SK-N-DZ (cell line): Measurements from ENCODE around the gene FERMT1.
"Not testable (repeated sequence)": the region's sequence is repeated elsewhere in the genome, so short reads cannot be mapped to it uniquely, and the experiment has no call there.

Experiments
- DNase-seq: peaks from one replicate; pipeline ENCODE4 v3.0.0-alpha.2; 2015; ENCODE audit warnings: low spot score

FERMT1 gene

DNA sequence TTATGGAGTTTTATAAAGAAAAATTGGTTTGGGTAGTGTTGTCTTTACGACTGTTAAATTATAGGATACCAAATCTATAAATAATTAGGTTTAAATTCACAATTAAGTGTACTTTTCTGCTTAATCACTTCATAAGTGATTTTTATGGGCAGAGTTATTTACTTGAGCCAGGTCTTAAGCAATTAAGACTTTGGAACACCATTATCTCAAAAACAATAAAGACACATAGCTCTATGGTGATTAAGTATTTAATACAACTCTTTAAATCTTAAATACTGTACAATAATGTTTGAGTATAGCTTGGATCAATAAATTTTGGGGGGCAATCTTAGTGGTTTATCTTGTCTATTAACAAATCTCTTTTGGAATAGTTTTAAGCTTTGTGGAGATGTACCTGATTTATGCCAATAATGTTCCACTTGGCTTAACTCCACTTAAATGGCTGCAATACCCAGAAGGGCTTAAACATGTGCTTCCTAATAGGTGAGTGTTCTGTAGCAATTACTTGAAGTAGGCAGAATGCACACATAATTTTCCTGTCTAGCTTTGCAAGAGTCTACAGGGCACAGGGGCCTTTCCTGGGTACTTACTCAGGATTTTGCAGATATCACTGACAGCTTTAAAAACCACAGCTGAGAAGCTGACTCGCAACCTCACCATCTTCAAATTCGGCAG, 7.5 kb downstream of the FERMT1 start:
- DNase-seq = no peak

DNA sequence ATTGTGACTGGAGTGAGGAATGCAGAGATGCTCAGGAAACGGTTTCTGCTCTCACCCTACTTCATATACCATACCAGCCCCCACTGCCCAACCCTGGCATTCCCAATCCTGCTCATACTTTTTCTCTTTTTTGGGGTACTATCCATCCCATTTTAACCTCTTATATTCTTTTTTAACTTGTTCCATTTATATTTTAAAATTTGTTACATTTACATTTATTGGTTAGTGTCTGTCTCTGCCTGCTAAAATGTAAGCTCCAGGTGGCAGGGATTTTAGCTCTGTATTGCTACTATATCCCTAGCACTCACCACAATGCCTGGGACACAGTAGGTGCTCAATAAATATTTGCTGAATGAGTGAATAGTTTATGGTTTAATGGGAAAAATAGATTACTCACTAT, 8.1 kb downstream of the FERMT1 start:
- DNase-seq = no peak

DNA sequence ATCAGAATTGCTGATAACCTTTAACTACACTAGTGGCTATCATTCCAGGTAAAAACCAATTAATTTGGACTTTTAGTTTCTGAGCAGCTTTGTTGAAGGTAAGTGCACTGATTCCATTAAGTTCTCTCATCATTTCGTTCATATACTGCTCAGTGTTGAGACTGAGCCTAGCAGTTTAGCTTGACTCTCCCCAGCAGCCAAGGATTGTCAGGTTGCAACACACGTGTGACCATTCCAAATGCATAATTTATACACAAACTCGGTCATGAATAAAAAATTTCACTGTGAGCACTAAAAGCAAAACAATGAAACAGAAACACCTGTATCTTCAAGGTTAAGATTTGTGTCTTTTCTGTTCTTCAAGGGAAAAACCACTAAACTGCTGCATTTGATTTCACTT, 8.9 kb downstream of the FERMT1 start:
- no peak for DNase-seq

DNA sequence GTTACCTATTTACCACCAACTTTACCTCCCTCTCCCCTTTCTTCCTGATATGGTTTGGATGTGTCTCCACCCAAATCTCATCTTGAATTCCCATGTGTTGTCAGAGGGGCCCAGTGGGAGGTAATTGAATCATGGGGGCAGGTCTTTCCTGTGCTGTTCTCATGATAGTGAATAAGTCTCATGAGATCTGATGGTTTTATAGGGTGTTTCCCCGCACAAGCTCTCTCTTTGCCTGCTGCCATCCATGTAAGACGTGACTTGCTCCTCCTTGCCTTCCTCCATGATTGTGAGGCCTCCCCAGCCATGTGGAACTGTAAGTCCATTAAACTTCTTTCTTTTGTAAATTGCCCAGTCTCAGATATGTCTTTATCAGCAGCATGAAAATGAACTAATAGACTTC, 9.9 kb downstream of the FERMT1 start:
- DNase-seq = not testable (repeated sequence)

DNA sequence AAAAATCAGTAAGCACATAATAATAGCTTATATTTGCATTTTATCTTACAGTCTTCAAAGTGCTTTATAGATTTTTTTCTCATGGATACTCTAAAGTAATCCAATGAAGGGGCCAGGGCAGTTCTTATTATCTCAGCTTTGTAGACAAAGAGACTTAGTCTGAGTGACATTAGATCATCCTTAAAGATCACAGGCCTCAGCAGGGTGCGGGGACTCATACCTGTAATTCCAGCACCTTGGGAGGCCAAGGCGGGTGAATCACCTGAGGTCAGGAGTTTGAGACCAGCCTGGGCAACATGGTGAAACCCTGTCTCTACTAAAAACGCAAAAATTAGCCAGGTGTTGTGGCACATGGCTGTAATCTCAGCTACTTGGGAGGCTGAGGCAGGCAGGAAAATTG, 14.5 kb downstream of the FERMT1 start:
- no peak for DNase-seq

DNA sequence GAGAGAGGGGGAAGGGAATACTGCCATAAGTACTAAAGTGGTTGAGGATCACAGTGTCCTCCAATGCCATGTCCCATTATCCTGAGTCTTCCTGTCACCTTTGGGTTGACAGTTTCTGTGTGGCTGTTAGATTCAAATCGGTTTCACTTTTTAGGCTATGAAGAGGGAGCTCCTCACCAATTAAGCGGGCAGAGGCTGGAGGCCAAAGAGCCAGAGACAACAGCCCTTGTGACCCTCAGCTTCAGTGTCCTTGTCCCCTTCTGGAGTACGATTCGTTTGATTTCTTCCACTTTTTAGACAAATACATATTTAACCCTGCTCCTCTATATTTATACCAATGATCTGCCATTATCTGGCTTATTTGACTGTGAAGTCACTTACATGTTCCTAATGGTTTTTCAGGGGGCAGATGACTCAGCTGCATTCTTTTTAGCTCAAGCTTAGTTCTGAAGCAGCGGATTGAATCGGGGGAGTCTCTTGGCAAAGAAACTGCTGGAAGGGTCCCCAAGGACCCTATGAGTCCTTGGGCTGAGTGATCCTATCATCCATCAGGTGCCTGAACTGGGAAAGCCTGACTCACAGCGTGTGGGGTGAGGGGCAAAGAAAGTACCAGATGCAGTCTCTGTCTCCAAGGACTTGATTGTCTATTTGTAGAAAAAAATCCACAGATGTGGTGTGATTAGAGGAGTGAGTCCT, 18.2 kb downstream of the FERMT1 start:
- DNase-seq = no peak

DNA sequence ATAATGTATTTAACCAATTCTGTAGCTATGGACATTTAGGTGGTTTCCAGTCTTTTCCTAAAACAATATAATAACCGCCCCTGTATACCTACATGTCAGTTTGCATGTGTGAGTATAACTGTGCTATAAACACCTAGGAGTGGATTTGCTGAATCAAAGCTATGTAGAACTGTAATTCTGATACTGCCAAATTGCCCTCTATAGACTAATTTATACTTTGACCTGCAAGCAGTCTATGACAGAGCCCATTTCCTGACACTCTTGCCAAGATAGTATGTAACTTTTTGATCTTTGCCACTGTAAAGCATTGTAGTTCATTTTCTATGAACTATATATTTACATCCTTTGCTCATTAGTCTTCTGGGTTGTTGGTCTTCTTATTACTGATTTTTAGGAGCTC, 19.5 kb downstream of the FERMT1 start:
- no peak for DNase-seq

DNA sequence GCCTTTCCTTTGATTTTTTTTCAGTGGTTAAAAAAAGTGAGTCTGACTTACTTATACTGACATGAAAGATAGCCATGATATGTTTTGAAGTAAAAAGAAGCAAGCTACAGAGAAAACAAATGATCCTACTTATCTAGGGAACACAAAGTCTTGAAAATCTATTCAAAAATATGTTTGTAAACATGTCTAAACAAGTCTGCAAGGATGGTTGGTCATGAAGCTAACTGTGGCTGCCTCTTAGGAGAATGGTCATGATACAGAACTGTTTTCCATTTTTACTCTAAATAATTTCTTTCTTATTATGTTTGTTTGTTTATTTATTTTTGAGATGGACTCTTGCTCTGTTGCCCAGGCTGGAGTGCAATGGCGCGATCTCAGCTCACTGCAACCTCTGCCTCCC, 21.5 kb downstream of the FERMT1 start:
- DNase-seq = no peak

DNA sequence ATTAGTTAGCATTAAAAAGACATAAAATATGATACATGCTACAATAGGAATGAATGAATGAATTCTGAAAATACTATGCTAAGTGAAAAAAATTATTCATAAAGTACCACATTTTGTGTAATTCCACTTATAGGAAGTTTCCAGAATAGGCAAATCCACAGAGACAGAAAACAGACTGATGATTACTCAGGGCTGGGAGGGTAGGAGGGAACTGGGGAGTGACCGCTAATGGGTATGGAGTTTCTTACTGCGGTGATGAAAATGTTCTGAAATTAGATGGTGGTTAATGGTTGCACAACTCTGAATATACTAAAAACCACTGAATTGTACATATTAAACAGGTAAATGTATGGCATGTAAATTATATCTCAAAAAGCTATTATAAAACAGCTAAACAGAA, 22.6 kb downstream of the FERMT1 start:
- no peak for DNase-seq

DNA sequence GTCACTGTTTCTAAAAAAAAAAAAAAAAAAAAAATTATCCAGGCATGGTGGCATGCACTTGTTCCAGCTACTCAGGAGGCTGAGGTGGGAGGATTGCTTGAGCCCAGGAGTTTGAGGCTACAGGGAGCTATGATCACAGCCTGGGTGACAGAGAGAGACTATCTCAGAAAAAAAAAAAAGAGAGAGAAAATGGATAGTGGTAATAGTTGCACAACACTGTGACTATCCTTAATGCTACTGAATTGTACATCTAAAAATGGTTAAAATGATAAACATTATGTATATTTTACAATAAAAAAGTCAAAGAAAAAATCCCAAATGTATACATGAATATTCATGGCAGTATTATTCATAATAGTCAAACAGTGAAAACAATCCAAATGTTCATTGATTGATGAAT, 23.0 kb downstream of the FERMT1 start:
- DNase-seq = no peak

DNA sequence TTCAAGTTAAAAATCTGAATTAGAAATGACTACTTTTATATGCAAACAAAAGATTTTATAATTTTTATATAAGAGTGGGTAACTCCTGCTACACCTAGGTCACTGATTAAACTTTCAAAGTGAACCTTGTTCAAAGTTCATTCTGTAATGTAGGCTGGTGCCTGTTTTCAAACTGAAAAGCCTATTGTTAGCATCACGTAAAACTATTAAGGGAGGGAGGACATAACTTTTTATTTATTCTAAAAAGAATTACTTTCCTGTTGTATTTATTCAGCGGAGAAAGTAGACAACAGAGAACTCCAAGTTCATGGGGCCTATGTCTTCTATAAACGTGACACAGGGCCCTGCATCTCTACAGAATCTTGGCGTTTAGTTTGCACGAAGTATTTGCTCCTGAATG, 27.4 kb downstream of the FERMT1 start:
- no peak for DNase-seq

DNA sequence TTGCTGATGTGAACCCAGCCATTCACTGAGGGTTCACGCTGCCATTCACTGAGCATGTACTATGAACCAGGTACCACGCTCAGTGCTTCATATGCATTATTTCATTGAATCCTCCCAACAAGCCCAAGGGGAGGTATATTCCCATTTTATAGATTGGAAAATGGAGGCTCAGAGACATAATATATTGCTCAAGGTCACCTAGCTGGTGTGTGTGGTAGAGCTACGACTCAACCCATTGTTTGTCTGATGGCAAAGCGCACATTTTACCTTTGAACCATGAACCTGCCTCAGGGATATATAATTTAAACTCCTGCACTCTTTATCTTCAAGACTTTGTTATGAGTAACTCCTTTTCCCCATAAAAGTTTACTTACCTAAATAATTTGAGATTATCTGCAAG, 28.3 kb downstream of the FERMT1 start:
- DNase-seq = no peak

DNA sequence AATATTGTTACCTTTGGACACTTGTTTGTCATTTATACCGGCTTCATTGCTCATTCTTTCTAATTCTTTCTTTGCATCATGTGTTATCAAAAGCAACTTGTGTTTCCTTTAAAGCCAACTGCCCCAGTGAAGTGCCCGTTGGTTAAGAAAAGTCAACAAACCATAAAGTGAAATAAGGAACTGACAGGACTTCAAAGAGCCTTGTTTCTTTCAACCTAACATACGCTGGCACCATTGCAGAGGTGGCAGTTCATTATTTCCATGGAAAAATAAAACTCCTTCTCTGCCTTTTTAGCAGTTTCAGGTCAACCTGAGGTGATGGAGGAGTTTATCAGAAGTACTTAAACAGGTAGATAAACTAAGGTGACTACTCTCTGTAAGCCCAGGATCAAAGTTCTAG, 28.8 kb downstream of the FERMT1 start:
- no peak for DNase-seq

DNA sequence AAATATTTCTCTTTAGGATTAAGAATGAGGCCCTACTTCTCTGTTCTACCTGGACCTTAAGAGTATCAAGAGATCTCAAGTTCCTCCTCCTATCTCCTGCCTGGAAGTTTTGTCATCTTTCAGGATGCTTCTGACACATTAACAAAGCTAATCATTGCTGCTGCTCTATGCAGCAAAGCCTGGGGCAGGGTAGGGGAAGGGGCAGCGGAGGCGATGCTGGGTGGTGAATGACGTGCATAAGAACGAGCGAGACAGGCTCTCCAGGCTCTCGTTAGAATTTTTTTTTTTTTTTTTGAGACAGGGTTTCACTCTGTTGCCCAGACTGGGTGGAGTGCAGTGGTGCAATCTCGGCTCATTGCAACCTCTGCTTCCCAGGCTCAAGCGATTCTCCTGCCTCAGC, 31.2 kb downstream of the FERMT1 start:
- DNase-seq = no peak

DNA sequence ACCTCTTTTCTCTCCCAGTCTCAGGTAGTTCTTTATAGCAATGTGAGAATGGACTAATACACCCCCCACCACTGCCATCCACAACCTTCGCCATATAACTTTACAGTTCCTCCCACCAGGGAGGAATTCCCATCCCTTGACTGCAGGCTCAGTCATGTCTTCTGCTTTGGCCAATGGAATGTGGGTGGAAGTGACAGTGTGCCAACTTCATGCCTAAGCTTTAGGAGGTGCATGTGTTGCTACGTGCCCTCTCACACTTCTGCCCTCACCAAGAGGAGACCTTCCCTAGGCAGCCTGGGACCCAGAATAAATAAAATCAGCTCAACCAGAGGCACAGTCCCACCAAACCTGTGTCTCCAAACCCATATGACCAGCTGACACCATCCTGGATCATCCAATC, 36.0 kb downstream of the FERMT1 start:
- no peak for DNase-seq

DNA sequence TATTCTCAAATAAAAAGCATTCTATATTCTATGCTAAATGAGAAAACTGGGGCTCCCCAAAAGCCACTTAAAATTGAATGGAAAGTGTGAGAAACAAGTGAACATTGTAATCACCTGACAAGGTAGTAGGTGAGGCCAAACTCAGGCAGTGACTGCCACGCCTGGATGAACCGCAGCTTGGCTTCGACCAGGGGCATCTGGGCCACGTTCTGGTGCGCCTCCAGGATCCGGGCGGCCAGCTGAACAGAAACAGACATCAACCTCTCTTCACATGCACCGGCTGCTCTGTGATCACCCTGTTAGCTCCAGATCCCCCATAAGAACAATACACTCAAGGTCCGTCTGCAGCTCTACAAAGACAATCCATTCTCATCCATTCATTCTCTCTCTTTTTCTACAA, 38.9 kb downstream of the FERMT1 start:
- DNase-seq = no peak

DNA sequence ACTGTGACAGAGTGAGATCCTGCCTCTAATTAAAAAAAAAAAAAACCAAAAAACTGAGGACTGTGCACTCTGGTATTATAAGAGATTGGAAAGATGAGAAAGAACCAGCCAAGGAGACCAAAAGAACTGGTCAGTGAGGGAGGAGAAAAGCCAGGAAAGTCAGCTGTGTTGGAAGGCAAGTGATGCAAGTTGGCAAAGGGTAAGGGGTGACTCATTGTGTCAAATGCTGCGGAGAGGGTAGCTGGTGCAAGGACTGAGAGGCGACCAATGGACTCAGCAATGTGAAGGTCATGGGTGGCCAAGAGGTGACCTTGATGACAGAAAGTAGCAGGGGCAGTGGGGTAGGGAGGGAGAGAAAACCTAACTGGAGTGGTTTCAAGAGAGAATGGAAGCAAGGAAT, 41.6 kb downstream of the FERMT1 start:
- no peak for DNase-seq

DNA sequence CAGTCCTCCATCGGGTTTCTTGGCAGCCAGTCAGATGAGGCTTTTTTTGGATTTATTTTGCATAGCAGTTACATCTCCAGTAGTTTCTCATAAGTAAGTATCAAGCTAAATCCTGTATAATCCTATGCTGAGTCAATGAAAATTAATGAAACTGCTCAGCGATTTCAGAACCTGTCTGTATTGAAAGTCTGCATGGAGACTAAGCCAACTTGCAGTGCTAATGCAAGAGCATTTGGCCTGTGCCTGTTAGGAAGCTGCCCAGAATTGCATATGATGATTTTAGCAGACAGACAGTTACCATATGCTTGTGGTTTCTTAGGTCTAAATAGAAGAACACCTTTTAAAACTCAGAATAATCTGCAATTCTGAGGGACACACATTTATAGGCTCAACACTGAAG, 43.8 kb downstream of the FERMT1 start:
- DNase-seq = no peak

DNA sequence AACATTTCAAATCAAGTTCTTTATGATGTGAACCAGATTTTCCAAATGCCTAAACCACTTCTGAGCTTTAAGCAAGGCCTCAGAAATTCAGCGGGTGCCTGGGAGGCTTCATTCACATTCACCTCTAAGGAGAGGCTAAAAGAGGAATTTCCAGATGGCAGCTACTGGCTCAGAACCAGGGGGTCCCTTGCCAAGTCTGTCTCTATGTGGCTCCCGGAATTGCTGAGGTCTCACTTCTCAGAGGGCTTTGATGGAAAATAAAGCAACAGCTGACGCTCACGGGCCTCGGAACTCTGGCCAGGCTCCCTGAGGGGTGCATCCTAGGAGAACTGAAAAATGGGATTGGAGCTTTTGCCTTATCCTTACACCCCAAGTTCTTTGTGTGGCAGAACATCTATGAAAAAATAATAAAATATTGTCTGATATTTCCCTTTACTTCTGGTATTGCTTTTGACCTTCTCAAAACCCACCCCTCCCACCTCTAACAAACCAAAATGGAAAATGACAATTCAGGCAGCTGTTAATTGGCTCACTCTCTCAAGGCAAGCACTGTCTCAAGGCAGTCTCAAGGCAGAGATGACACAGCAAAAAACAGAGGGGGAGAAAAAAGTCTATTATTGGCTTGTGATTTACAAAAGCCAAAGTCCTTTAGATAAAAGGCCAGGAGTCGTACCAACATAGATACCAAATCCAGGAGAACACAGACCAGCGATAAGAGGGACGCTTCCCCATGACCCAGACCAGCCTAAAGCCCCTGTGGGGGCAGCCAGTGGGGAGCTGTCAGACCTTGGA, 47.2 kb downstream of the FERMT1 start:
- DNase-seq = no peak

DNA sequence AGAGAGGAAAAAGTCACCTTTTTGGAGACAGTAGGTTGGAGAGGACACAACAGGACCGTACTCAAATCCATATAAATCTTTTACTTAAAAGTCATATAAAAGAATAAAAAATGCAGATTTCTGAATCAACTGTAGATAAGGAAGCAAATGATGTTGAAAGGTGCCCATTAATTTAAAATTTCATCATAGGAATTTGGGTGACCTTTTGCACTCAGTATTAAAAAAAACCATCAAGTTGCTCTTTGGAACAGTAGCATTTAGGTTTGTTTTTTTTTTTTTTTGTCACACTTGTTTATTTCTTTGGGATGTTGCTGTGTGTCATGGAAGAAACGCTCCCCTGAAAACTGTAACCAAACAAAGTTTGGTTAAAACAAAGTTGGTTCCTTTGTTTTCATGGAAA, 48.0 kb downstream of the FERMT1 start:
- no peak for DNase-seq

DNA sequence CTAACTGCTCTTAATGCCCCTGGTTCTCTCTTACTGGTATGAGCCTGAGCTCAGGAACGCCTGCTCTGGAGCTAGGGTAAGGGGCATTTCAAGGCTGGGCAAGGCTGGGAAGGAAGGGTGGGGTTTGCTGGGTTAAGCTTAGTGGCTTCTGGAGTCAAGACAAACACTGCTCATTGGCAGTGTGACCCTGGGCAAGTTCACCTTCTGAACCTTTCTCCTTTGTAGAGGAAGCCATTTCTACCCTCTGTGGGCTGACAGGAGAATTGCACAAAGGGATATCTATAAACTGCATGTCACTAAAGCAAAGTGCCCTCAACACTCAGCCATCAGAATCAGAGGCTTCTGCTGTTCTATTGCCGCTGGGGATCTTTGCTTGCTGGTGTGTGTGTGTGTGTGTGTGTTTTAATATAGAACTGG, 48.7 kb downstream of the FERMT1 start:
- peak; percentile 58 for DNase-seq

DNA sequence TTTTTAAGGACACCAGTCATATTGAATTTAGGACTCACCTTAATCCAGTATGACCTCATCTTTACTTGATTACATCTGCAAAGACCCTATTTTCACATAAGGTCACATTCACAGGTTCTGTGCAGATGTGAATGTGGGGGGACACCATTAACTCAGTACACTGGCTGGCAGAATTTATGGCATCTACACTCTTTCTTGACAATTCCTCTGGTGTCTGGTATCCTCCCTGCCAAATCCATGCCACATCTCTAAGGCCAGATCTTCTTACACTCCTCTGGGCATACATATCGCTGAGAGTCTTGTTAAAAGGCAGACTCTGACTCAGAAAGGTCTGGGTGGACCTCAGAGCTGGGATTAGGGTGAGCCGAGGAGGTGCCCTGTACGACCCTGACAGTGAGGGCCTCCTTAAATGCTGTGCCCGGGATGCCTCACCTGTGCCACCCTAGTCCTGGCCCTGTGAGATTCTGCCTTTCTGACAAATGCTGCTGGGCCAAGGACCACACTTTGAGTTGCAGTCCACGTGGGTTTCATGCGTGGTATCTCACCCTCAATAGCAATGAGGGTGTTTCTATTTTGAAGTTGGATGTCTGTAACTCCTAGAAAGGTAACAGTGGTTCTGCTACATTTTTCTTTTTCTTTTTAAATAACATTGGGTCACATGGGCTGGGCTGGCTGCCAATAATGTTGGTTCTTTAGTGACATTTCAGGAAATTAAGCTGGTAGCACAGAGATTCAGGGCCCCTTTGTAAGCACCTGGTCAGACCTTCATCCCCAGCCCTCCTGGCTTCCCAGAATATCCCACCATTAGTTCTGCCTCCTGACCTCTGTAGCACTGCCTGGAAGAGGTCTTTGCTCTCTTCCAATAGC, 51.8 kb downstream of the FERMT1 start:
- no peak for DNase-seq
